GM21825 (cell line): Measurements from ENCODE around the gene APOC4.

Source experiments
- ATAC-seq: cut with Tn5 transposase; IDR thresholded peaks from one replicate; pipeline ENCODE4 v1.9.1; 2021; ENCODE audit warnings: mild to moderate bottlenecking, moderate library complexity; ENCODE audit not compliant: unreplicated experiment

The APOC4 gene

DNA sequence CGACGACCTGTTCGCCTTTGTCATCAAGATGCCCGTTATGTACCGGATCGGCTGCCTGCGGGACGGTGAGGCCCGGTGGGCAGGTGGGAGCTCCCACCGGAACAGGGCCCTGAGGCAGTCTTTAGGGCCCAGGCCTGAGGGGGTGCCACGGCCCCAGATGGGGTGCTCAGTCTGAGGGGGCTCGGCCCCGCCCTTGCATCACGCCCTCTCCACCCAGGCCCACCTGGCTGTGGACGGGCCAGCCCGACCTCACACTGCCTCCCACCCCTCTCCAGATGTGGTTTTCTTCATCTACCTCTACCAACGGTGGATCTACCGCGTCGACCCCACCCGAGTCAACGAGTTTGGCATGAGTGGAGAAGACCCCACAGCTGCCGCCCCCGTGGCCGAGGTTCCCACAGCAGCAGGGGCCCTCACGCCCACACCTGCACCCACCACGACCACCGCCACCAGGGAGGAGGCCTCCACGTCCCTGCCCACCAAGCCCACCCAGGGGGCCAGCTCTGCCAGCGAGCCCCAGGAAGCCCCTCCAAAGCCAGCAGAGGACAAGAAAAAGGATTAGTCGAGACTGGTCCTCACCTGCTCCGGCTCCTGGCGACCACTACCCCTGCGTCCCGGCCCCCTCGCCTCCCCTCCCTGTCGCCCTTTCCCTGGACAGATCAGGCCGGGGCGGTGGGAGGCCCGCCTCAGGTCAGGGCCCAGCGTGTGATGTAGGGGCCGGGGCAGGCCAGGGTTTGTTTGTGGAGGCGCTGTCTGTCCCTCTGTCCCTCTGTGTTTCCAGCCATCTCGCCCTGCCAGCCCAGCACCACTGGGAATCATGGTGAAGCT is 50.5 kb downstream of the APOC4 start:
- no peak for ATAC-seq

DNA sequence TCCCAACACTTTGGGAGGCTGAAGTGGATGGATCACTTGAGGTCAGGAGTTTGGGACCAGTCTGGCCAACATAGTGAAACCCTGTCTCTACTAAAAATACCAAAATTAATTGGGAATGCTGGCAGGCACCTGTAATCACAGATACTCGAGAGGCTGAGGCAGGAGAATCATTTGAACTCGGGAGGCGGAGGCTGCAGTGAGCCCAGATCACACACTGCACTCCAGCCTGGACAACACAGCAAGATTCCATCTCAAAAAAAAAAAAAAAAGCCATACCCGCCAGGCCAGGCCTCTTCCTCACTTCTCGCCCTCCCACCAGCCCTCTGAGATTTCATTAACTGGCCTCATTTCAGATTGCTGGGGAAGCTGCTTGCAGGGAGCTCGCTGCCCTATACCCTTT is 51.5 kb downstream of the APOC4 start:
- no peak for ATAC-seq

DNA sequence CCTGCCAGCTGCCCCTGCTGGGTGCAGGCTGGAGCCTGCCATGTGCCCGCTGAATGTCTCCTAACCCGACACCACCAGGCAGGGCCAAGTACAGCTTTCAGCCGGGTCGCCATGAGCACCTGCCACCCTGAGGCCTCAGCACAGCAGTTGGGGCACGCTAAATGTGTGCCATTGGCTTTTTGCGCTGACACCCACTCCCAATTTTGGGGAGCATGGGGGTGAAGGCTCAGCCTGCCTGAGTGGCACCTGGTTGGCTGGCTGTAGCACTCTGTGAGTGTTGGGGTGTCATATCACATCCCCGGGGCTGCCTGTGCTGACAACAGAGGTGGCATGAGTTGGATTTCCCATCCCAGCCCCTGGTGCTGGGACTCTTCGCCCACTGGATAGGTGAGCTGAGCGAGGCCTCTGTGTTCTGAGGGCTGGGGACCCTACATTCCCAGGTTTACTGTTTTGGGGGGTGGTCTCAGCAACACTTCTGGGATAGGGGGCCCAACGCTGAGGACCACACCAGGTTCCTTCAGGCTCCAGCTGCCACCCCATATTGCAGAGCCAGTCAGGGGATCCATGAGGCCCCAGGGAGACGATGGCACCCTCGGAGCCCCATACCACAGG is 52.0 kb downstream of the APOC4 start:
- no peak for ATAC-seq
